HG03520 (cell line): ENCODE data around the gene GALNT1.

Experiments used
- ATAC-seq: cut with Tn5 transposase; IDR thresholded peaks from one replicate; pipeline ENCODE4 v1.9.1; 2021; ENCODE audit warnings: mild to moderate bottlenecking, moderate library complexity; ENCODE audit not compliant: unreplicated experiment

The GALNT1 gene

GRCh38 chr18:35662293-35663062, 80.9 kb downstream of the GALNT1 start:
- ATAC-seq, result peak; percentile 52

- no peak for ATAC-seq
These were observed 90.5 kb downstream of the GALNT1 start for GRCh38 chr18:35671966-35672603.

GRCh38 chr18:35672897-35673296, 91.4 kb downstream of the GALNT1 start:
- ATAC-seq, result no peak

GRCh38 chr18:35673682-35674081, 92.1 kb downstream of the GALNT1 start:
- ATAC-seq, result no peak

- ATAC-seq, result no peak
These were observed 98.6 kb downstream of the GALNT1 start for GRCh38 chr18:35680139-35680551.

- ATAC-seq, result no peak
These were observed 100.8 kb downstream of the GALNT1 start for GRCh38 chr18:35682281-35682867.

GRCh38 chr18:35683021-35683420, 101.5 kb downstream of the GALNT1 start:
- ATAC-seq, result no peak

- peak; percentile 78 for ATAC-seq
These were observed 107.2 kb downstream of the GALNT1 start for GRCh38 chr18:35688757-35689156.

- ATAC-seq, result no peak
These were observed 108.2 kb downstream of the GALNT1 start for GRCh38 chr18:35689728-35690127.

- no peak for ATAC-seq
These were observed 110.1 kb downstream of the GALNT1 start for GRCh38 chr18:35691625-35692024.

- no peak for ATAC-seq
These were observed 111.3 kb downstream of the GALNT1 start for GRCh38 chr18:35692866-35693265.

GRCh38 chr18:35693829-35694228, 112.3 kb downstream of the GALNT1 start:
- ATAC-seq, result no peak

GRCh38 chr18:35694808-35695207, 113.3 kb downstream of the GALNT1 start:
- no peak for ATAC-seq

GRCh38 chr18:35695384-35695783, 113.8 kb downstream of the GALNT1 start:
- ATAC-seq, result no peak

- ATAC-seq, result no peak
These were observed 114.3 kb downstream of the GALNT1 start for GRCh38 chr18:35695803-35696202.

- no peak for ATAC-seq
These were observed 114.8 kb downstream of the GALNT1 start for GRCh38 chr18:35696307-35696706.

- ATAC-seq, result no peak
These were observed 116.3 kb downstream of the GALNT1 start for GRCh38 chr18:35697869-35698268.

GRCh38 chr18:35703043-35703688, 121.6 kb downstream of the GALNT1 start:
- no peak for ATAC-seq

GRCh38 chr18:35705988-35706387, 124.4 kb downstream of the GALNT1 start:
- ATAC-seq, result no peak

- no peak for ATAC-seq
These were observed 125.7 kb downstream of the GALNT1 start for GRCh38 chr18:35707247-35707646.

GRCh38 chr18:35707674-35708073, 126.1 kb downstream of the GALNT1 start:
- no peak for ATAC-seq

- ATAC-seq, result no peak
These were observed 129.0 kb downstream of the GALNT1 start for GRCh38 chr18:35710581-35710980.
